Uterus (tissue), 4 donors: ENCODE measurements around the gene USP25. TPM values are rescaled to one million over a fixed set of nuclear protein-coding genes. Genes with fewer than 3 reads are reported as not detected.

ENCODE experiments used
- DNase-seq, 2 donors: peaks; one replicate each; pipeline ENCODE4 v3.0.0-alpha.2; 2019 to 2020
- H3K27ac ChIP-seq, 2 donors: fragments of 200-600 bp; sonication (generic); 1 replicate in 1 of 2; 2 replicates in 1 of 2; pipeline ENCODE4 v1.5.1; 2016 to 2018
- H3K27me3 ChIP-seq, 2 donors: fragments of 200-600 bp; sonication (generic); one replicate each; pipeline ENCODE4 v1.5.1; 2018 to 2019; ENCODE audit warnings: control low read depth in 1 of 2
- H3K36me3 ChIP-seq, 2 donors: fragments of 200-600 bp; sonication (generic); one replicate each; pipeline ENCODE4 v1.5.1; 2019; ENCODE audit warnings: control low read depth in 1 of 2
- H3K4me1 ChIP-seq, 2 donors: fragments of 200-600 bp; sonication (generic); one replicate each; pipeline ENCODE4 v1.5.1; 2018 to 2019; ENCODE audit warnings: control low read depth in 1 of 2
- H3K4me3 ChIP-seq, 2 donors: fragments of 200-600 bp; sonication (generic); 1 replicate in 1 of 2; 2 replicates in 1 of 2; pipeline ENCODE4 v1.5.1; 2018 to 2019; ENCODE audit warnings: mild to moderate bottlenecking in 1 of 2
- H3K9me3 ChIP-seq, 2 donors: fragments of 200-600 bp; sonication (generic); one replicate each; pipeline ENCODE4 v1.5.1; 2019; ENCODE audit warnings: control low read depth in 1 of 2
- CTCF ChIP-seq, 4 experiments: fragments of 200-600 bp in 2 of 4; fragments of 450-650 bp in 2 of 4; sonication (generic) in 2 of 4; IDR thresholded peaks; one replicate each; pipeline ENCODE4 v1.5.1; 2016 to 2019; ENCODE audit warnings: antibody characterized with exemption in 4 of 4, mild to moderate bottlenecking in 2 of 4, moderate library complexity in 1 of 4
- POLR2A ChIP-seq, 2 donors: fragments of 450-650 bp; IDR thresholded peaks; one replicate each; pipeline ENCODE4 v1.6.1; 2016; ENCODE audit warnings: antibody characterized with exemption in 2 of 2, mild to moderate bottlenecking in 1 of 2, moderate library complexity in 1 of 2
- intact Hi-C: fragments of 100-400 bp; cut with DNase I; formaldehyde crosslinking; loops from one replicate; pipeline ENCODE4 v1.15.1; 2023; ENCODE audit warnings: low total_unique reads
- total RNA-seq, 4 donors: library from RNA; depleted of rRNA in 3 of 4; stranded (reverse); fragments of >200 nt in 3 of 4; gene quantifications; one replicate each; pipeline versions ENCODE4 v1.1.0 to v1.2.4, GENCODE V29; 2014 to 2023
- donor health status: DM: yes; HTN: yes; CAD: no.

USP25 gene
- total RNA-seq, 4 donors from 2014 or later = 34.6 to 97.5 (median 63.5) TPM

GRCh38 chr21:15744926-15745325 is 15.1 kb downstream of the USP25 start:
- no peak for DNase-seq
- Histone ChIP-seq H3K4me3 (no peak overlapping the region), H3K36me3 (no peaks in the 10 kb centered on the region), H3K27ac (no peak overlapping the region), H3K4me1 (peaks cover 11 to 15% of the 10 kb centered on the region in 2 donors), H3K9me3 (no peaks in the 10 kb centered on the region), H3K27me3 (no peaks in the 10 kb centered on the region)
- intact Hi-C loops = no loop called here
- TF ChIP-seq POLR2A (IDR thresholded peaks at IDR 0.05) (no peak), CTCF (IDR thresholded peaks at IDR 0.05) (no peak)

- H3K36me3 ChIP-seq = no peaks in the 10 kb centered on the region
- no peaks in the 10 kb centered on the region for H3K27me3 ChIP-seq
- H3K4me3 ChIP-seq = no peak overlapping the region
- no peak for DNase-seq
- H3K9me3 ChIP-seq = no peaks in the 10 kb centered on the region
- H3K27ac ChIP-seq = no peak overlapping the region
- intact Hi-C loops = no loop called here
- TF ChIP-seq POLR2A (IDR thresholded peaks at IDR 0.05) = no peak
- TF ChIP-seq CTCF (IDR thresholded peaks at IDR 0.05) = no peak
- peaks cover 6% of the 10 kb centered on the region in 2 donors for H3K4me1 ChIP-seq
Measured at GRCh38 chr21:15748586-15748985, 18.8 kb downstream of the USP25 start.

GRCh38 chr21:15749082-15749860 is 19.5 kb downstream of the USP25 start:
- no peak for TF ChIP-seq POLR2A (IDR thresholded peaks at IDR 0.05)
- no peak for TF ChIP-seq CTCF (IDR thresholded peaks at IDR 0.05)
- no peak for DNase-seq
- Histone ChIP-seq H3K36me3 (no peaks in the 10 kb centered on the region), H3K27me3 (no peaks in the 10 kb centered on the region), H3K27ac (no peak overlapping the region), H3K4me1 (peaks cover 1 to 6% of the 10 kb centered on the region in 2 donors), H3K9me3 (no peaks in the 10 kb centered on the region), H3K4me3 (no peak overlapping the region)
- intact Hi-C loops = no loop called here

GRCh38 chr21:15749861-15750159 is 20.0 kb downstream of the USP25 start:
- Histone ChIP-seq H3K27ac (no peak overlapping the region), H3K27me3 (no peaks in the 10 kb centered on the region), H3K9me3 (no peaks in the 10 kb centered on the region), H3K4me1 (peaks cover 0 to 6% of the 10 kb centered on the region in 2 donors), H3K4me3 (no peak overlapping the region), H3K36me3 (no peaks in the 10 kb centered on the region)
- DNase-seq = no peak
- intact Hi-C loops = no loop called here
- TF ChIP-seq CTCF (IDR thresholded peaks at IDR 0.05) = no peak
- TF ChIP-seq POLR2A (IDR thresholded peaks at IDR 0.05) = no peak

GRCh38 chr21:15751037-15751436 is 21.3 kb downstream of the USP25 start:
- no peaks in the 10 kb centered on the region for H3K36me3 ChIP-seq
- intact Hi-C loops = no loop called here
- H3K27ac ChIP-seq = no peak overlapping the region
- peaks cover 0 to 6% of the 10 kb centered on the region in 2 donors for H3K4me1 ChIP-seq
- no peak for DNase-seq
- H3K27me3 ChIP-seq = no peaks in the 10 kb centered on the region
- TF ChIP-seq CTCF (IDR thresholded peaks at IDR 0.05) = no peak
- no peak for TF ChIP-seq POLR2A (IDR thresholded peaks at IDR 0.05)
- H3K9me3 ChIP-seq = no peaks in the 10 kb centered on the region
- H3K4me3 ChIP-seq = no peak overlapping the region
